Measurements from ENCODE around the gene PRPS1L1. TPM values are rescaled to one million over a fixed set of nuclear protein-coding genes. Genes with fewer than 3 reads are reported as not detected.

PRPS1L1 gene
- total RNA-seq, 8 experiments from 2014 or later = 0.46 to 0.52 TPM; not detected in 6

DNA sequence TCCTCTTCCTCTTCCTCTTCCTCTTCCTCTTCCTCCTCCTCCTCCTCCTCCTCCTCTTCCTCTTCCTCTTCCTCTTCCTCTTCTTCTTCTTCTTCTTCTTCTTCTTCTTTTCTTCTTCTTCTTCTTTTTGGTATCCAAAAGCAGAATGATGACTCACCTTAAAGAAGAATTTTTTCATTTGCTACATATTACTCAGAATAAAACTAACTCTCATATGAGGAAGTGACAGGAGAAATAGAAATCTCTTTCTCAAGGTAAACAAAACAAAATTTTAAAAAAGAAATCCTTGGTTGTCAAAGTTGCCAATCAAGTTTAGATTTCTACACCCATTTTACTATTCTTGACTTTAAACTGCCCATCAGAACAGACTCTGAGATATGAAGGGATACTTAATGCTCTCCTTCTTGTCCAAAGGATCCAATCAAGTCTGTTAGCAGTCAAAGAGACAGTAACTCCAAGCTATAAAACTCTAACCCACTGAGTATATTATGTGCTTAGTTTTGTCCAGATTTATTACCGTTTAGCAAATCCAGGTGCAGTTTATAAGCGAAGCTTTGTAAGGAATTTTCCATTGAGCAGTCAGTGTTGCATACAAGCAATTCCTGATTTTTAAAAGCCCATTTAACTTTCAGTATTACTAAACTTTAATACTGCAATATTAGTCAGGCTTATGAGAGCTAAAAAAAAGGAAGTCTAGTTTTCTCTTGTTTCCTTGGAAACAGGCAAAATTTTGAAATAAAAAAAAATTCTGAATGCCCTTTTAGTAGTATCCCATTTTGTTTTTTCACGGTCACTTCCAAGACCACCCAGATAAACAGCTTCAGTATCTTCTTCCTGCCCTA is 44.2 kb downstream of the PRPS1L1 start:
- in situ Hi-C loops (cut with MboI; ENCODE audit: low pct_unique_long_range_greater_than_20kb in 2 of 9, low sequenced_read_pairs in 9 of 9, unreplicated experiment in 9 of 9) = loop anchor here in 2 of 9 experiments (25.0 kb wide), 2 partner anchors 329 to 354 kb away; no protein-coding TSS in a partner anchor
- H3K4me3 ChIP-seq = no peak overlapping the region
- no peak overlapping the region for H3K27ac ChIP-seq
- no peak for ATAC-seq (replicated peaks in 6 of 8)
- 24 to 100% (median 89%) methylated on average over 1 to 3 of the region's 3 CpGs; no CpG with 5 or more reads in 1 of the 10 experiments for WGBS, 10 experiments
- H3K4me1 ChIP-seq (replicated peaks in 1 of 2) = no peaks in the 10 kb centered on the region

DNA sequence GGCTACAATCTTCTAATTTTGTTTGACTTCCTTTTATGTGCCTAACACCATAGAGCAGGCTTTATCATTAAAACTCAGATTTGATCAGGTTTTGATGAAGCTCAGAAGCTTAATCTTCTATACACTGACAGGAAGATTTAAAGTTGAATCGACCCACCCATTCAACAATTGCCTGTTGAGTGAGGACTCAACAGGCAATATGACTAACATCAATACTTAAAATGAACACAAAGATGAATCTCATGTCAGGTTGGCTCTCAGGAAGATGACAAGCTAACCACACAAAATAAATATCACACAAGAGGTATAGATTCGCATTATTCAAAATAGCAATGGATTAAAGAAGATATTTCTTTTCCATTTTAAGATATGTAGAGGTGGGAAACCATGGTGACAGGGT is 50.7 kb downstream of the PRPS1L1 start:
- Histone ChIP-seq H3K4me1 (replicated peaks in 1 of 2) (no peaks in the 10 kb centered on the region), H3K4me3 (no peak overlapping the region), H3K27ac (no peak overlapping the region)
- in situ Hi-C loops (cut with MboI; ENCODE audit: low pct_unique_long_range_greater_than_20kb in 2 of 9, low sequenced_read_pairs in 9 of 9, unreplicated experiment in 9 of 9) = loop anchor here in 3 of 9 experiments (10.0 to 25.0 kb wide), 3 partner anchors 335 to 360 kb away; no protein-coding TSS in a partner anchor
- no peak for ATAC-seq (replicated peaks in 6 of 8)
- WGBS, 10 experiments = 36 to 100% (median 69%) methylated on average over 1 to 2 of the region's 2 CpGs; no CpG with 5 or more reads in 2 of the 10 experiments

Other genes with a start within 250 kb of the PRPS1L1 start
- gene SNX13, start 87.4 kb downstream of the PRPS1L1 start, total RNA-seq = 10 to 100 TPM; 21.5 to 45.5 (median 29.2) TPM

Measured in motor neuron (in vitro differentiated cells).